Loucy (cell line): ENCODE data around the gene PDE4D.
A peak's percentile ranks its signal among the peaks of the same experiment; 100 is the strongest.

Source experiments
- H2AFZ ChIP-seq: fragments of 200-600 bp; sonication (generic); 2 replicates; pipeline ENCODE4 v1.6.0; 2016; ENCODE audit warnings: antibody characterized with exemption, mild to moderate bottlenecking, low read length, moderate library complexity
- H3F3A ChIP-seq: fragments of 200-600 bp; 2 replicates; pipeline ENCODE4 v1.6.0; 2016; ENCODE audit warnings: antibody characterized with exemption, low read depth, mild to moderate bottlenecking
- H3K27me3 ChIP-seq: fragments of 200-600 bp; sonication (generic); 2 replicates; pipeline ENCODE4 v1.6.1; 2014; ENCODE audit warnings: low read length, mild to moderate bottlenecking; ENCODE audit not compliant: insufficient read depth, poor library complexity, severe bottlenecking
- H3K36me3 ChIP-seq: fragments of 200-600 bp; sonication (generic); 2 replicates; pipeline ENCODE4 v1.6.1; 2016; ENCODE audit warnings: low read length; ENCODE audit not compliant: insufficient read depth
- H3K4me1 ChIP-seq: fragments of 200-600 bp; sonication (generic); 2 replicates; pipeline ENCODE4 v1.5.1; 2014; ENCODE audit warnings: low read length, mild to moderate bottlenecking; ENCODE audit not compliant: insufficient read depth, poor library complexity, severe bottlenecking
- H3K4me2 ChIP-seq: fragments of 200-600 bp; sonication (generic); 2 replicates; pipeline ENCODE4 v1.6.0; 2014; ENCODE audit warnings: antibody characterized with exemption, low read length, low read depth, mild to moderate bottlenecking; ENCODE audit not compliant: poor library complexity, severe bottlenecking
- H3K4me3 ChIP-seq: fragments of 200-600 bp; sonication (generic); 2 replicates; pipeline ENCODE4 v1.5.1; 2014; ENCODE audit warnings: low read length, mild to moderate bottlenecking, mixed read lengths; ENCODE audit not compliant: poor library complexity, severe bottlenecking
- H3K79me2 ChIP-seq: fragments of 200-600 bp; sonication (generic); 2 replicates; pipeline ENCODE4 v1.6.1; 2014; ENCODE audit warnings: low read length; ENCODE audit not compliant: insufficient read depth
- H3K9ac ChIP-seq: fragments of 200-600 bp; sonication (generic); 2 replicates; pipeline ENCODE4 v1.6.0; 2014; ENCODE audit warnings: mild to moderate bottlenecking, low read depth, low read length, moderate library complexity; ENCODE audit not compliant: poor library complexity, severe bottlenecking
- H3K9me2 ChIP-seq: fragments of 200-600 bp; sonication (generic); replicated peaks from 2 replicates; pipeline ENCODE4 v1.6.1; 2016; ENCODE audit warnings: low read depth, low read length, mixed read lengths
- H3K9me3 ChIP-seq: fragments of 200-600 bp; sonication (generic); 2 replicates; pipeline ENCODE4 v1.6.1; 2014; ENCODE audit warnings: mild to moderate bottlenecking, antibody characterized with exemption, low read length, low read depth; ENCODE audit not compliant: insufficient read depth
- H4K20me1 ChIP-seq: fragments of 200-600 bp; sonication (generic); 2 replicates; pipeline ENCODE4 v1.6.0; 2014; ENCODE audit warnings: antibody characterized with exemption, low read length, mild to moderate bottlenecking; ENCODE audit not compliant: insufficient read depth, poor library complexity, severe bottlenecking
- CTCF ChIP-seq: fragments of 200-600 bp; sonication (generic); conservative IDR thresholded peaks from 2 replicates; pipeline ENCODE4 v1.5.1; 2014; ENCODE audit warnings: mild to moderate bottlenecking, antibody characterized with exemption, low read length
- EZH2phosphoT487 ChIP-seq: fragments of 200-600 bp; IDR thresholded peaks from 2 replicates; pipeline ENCODE4 v1.6.1; 2018; ENCODE audit warnings: antibody characterized with exemption, mild to moderate bottlenecking, moderate library complexity, borderline replicate concordance

Gene PDE4D

DNA sequence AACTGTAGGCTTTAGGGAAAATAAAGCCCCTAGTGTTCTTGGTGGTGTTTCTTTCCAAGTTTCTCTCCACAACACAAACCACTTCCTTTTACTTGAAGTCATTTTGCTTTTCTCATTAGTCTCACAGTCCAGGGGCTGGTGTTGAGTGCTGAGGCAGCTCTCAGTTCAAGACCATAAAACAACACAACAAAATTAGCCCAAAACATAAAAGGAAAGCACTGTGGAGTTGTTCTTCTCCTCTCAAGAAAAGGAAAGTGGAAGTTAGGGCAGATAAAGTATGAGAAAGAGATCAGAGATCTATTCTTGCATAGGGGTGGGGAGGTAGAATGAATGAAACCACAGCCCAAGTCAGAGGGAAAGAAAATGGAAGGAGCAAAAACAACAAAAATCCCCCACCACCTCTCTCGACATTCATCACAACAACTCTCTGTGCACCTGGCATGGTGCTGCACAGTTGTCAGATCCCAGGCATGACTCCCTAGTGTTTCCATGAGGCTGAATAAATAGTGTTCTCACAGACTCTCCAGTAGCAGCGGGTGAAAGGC is 740.8 kb downstream of the PDE4D start:
- TF ChIP-seq CTCF (no peak), EZH2phosphoT487 (no peak)

GRCh38 chr5:59151162-59151889 is 742.2 kb downstream of the PDE4D start:
- Histone ChIP-seq H3K27me3 (no peaks in the 10 kb centered on the region), H3K36me3 (no peaks in the 10 kb centered on the region), H3K4me1 (peaks cover 12% of the 10 kb centered on the region), H3K4me2 (no peak overlapping the region), H3F3A (no peaks in the 10 kb centered on the region), H3K79me2 (no peaks in the 10 kb centered on the region), H4K20me1 (no peaks in the 10 kb centered on the region), H3K9me2 (no peaks in the 10 kb centered on the region), H3K9me3 (no peaks in the 10 kb centered on the region), H3K4me3 (no peak overlapping the region), H2AFZ (no peak overlapping the region), H3K9ac (no peak overlapping the region)
- TF ChIP-seq CTCF (no peak), EZH2phosphoT487 (no peak)

More for the DNA sequence above, 740.8 kb downstream of the PDE4D start:
- H3K9ac ChIP-seq, result no peak overlapping the region
- H3K79me2 ChIP-seq, result no peaks in the 10 kb centered on the region
- peak overlapping the region; percentile 26 for H3K4me3 ChIP-seq
- no peaks in the 10 kb centered on the region for H3F3A ChIP-seq
- H3K27me3 ChIP-seq, result no peaks in the 10 kb centered on the region
- H4K20me1 ChIP-seq, result no peaks in the 10 kb centered on the region
- no peaks in the 10 kb centered on the region for H3K36me3 ChIP-seq
- no peaks in the 10 kb centered on the region for H3K9me3 ChIP-seq
- 0 out of 2 replicates have a peak overlapping the region, but pooled peaks have one; percentile 21 for H2AFZ ChIP-seq
- H3K4me1 ChIP-seq, result peaks cover 12% of the 10 kb centered on the region
- H3K4me2 ChIP-seq, result peak overlapping the region; percentile 33
- no peaks in the 10 kb centered on the region for H3K9me2 ChIP-seq

- H3K4me1 ChIP-seq, result peaks cover 12% of the 10 kb centered on the region
- no peaks in the 10 kb centered on the region for H3K79me2 ChIP-seq
- no peaks in the 10 kb centered on the region for H3K9me3 ChIP-seq
- TF ChIP-seq EZH2phosphoT487, result no peak
- TF ChIP-seq CTCF, result no peak
- H3F3A ChIP-seq, result no peaks in the 10 kb centered on the region
- no peak overlapping the region for H3K9ac ChIP-seq
- H3K36me3 ChIP-seq, result no peaks in the 10 kb centered on the region
- H3K4me2 ChIP-seq, result no peak overlapping the region
- H2AFZ ChIP-seq, result no peak overlapping the region
- H3K27me3 ChIP-seq, result no peaks in the 10 kb centered on the region
- H4K20me1 ChIP-seq, result no peaks in the 10 kb centered on the region
- H3K9me2 ChIP-seq, result no peaks in the 10 kb centered on the region
- no peak overlapping the region for H3K4me3 ChIP-seq
Measured at GRCh38 chr5:59149827-59150226, 743.7 kb downstream of the PDE4D start.
